Neural crest cell (in vitro differentiated cells): ENCODE results near the gene PCF11. TPM values are rescaled to one million over a fixed set of nuclear protein-coding genes. Genes with fewer than 3 reads are reported as not detected.

Experiments
- DNase-seq: peaks from one replicate; pipeline ENCODE4 v3.0.0; 2021; ENCODE audit warnings: low read depth, mixed read lengths, low spot score
- H3K27ac Mint-ChIP-seq: one replicate; pipeline ENCODE4 v1.8.0; 2021; ENCODE audit warnings: mild to moderate bottlenecking, mixed read lengths; ENCODE audit not compliant: unreplicated experiment
- H3K27me3 Mint-ChIP-seq: 2 replicates; pipeline ENCODE4 v1.8.0; 2021; ENCODE audit warnings: low read depth, mild to moderate bottlenecking, mixed read lengths
- H3K36me3 Mint-ChIP-seq: 2 replicates; pipeline ENCODE4 v1.8.0; 2021; ENCODE audit warnings: low read depth, mild to moderate bottlenecking, mixed read lengths
- H3K4me1 Mint-ChIP-seq: 2 replicates; pipeline ENCODE4 v1.8.0; 2021; ENCODE audit warnings: mixed read lengths
- H3K4me3 Mint-ChIP-seq: one replicate; pipeline ENCODE4 v1.8.0; 2021; ENCODE audit warnings: mild to moderate bottlenecking, mixed read lengths
- H3K9me3 Mint-ChIP-seq: 2 replicates; pipeline ENCODE4 v1.8.0; 2021; ENCODE audit warnings: mixed read lengths
- total RNA-seq: library from RNA; stranded (reverse); gene quantifications from 2 replicates; pipeline ENCODE4 v1.2.1, GENCODE V29; 2021
- TF ChIP-seq, protein P1 (sequence below): fragments of 200-600 bp; sonication (generic); conservative IDR thresholded peaks from 2 replicates; pipeline ENCODE4 v1.5.0; 2021; ENCODE audit warnings: antibody characterized with exemption, mild to moderate bottlenecking

The PCF11 gene
- total RNA-seq, 1 donor from 2014 or later: 67.9 TPM

- peaks cover 6% of the 10 kb centered on the region for H3K36me3 Mint-ChIP-seq
- H3K4me3 Mint-ChIP-seq: peak overlapping the region; percentile 100
- peaks cover 5% of the 10 kb centered on the region for H3K27me3 Mint-ChIP-seq
- TF ChIP-seq, protein P1, sequence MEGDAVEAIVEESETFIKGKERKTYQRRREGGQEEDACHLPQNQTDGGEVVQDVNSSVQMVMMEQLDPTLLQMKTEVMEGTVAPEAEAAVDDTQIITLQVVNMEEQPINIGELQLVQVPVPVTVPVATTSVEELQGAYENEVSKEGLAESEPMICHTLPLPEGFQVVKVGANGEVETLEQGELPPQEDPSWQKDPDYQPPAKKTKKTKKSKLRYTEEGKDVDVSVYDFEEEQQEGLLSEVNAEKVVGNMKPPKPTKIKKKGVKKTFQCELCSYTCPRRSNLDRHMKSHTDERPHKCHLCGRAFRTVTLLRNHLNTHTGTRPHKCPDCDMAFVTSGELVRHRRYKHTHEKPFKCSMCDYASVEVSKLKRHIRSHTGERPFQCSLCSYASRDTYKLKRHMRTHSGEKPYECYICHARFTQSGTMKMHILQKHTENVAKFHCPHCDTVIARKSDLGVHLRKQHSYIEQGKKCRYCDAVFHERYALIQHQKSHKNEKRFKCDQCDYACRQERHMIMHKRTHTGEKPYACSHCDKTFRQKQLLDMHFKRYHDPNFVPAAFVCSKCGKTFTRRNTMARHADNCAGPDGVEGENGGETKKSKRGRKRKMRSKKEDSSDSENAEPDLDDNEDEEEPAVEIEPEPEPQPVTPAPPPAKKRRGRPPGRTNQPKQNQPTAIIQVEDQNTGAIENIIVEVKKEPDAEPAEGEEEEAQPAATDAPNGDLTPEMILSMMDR: no peak
- H3K27ac Mint-ChIP-seq: no peak overlapping the region
- H3K9me3 Mint-ChIP-seq: no peaks in the 10 kb centered on the region
- H3K4me1 Mint-ChIP-seq: peaks cover 35% of the 10 kb centered on the region
- no peak for DNase-seq
These were observed 2.3 kb downstream of the PCF11 start for GRCh38 chr11:83158965-83159901.

GRCh38 chr11:83159902-83160865, 3.3 kb downstream of the PCF11 start:
- H3K27ac Mint-ChIP-seq: no peak overlapping the region
- H3K36me3 Mint-ChIP-seq: peaks cover 10% of the 10 kb centered on the region
- peak overlapping the region; percentile 100 for H3K4me3 Mint-ChIP-seq
- TF ChIP-seq, protein P1: no peak
- no peaks in the 10 kb centered on the region for H3K9me3 Mint-ChIP-seq
- peaks cover 5% of the 10 kb centered on the region for H3K27me3 Mint-ChIP-seq
- peaks cover 35% of the 10 kb centered on the region for H3K4me1 Mint-ChIP-seq
- DNase-seq: no peak

DNA sequence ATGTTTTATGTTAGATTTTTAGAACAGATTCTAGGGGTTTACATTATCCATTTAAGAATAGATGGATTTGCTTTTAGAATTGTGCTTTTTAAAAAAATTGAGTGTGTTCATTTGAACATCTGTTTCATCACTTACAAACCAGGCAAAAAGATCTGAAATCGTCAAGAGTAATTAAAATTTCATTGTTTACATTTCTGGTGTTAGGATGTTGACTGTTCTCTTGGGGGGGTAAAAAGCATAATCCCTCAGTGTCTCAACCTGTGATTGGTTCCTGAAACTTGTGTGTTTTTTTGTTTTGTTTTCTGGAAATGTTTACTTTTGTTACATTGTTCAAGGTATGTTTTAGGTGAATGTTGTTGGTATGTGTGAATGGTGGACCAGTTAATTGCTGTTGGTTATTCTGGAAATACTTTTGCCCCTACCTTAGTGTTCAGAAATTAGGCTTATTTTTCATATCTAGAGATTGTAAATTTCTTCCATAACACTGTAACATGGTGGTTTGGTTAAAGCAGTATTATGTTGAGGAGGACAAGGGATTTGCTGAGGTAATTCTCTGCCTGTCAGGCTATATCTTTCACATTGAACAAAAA, 4.8 kb downstream of the PCF11 start:
- Mint-ChIP-seq H3K4me1 (peaks cover 38% of the 10 kb centered on the region), H3K9me3 (no peaks in the 10 kb centered on the region), H3K27me3 (no peaks in the 10 kb centered on the region), H3K27ac (no peak overlapping the region), H3K4me3 (peak overlapping the region; percentile 51), H3K36me3 (peaks cover 22% of the 10 kb centered on the region)
- no peak for DNase-seq
- TF ChIP-seq, protein P1: no peak

DNA sequence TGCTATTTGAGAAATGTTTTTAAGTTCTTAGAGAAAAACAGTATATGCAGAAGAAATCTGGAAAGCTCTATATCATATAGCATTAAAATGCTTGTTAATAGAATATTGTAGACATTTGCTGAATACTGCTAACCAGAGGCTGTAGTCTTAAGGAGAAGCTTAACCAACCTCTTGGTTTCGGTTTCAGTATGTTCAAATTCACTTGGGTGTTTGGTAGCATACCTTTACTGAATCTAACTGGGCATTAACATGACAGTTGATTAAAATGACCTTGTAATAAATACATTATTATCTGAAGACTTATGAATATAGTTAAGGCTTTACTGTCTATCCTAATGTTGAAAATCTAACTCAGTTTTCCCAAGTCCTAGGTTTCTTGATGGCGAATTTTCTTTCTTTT, 5.4 kb downstream of the PCF11 start:
- Mint-ChIP-seq H3K27me3 (no peaks in the 10 kb centered on the region), H3K4me1 (peaks cover 38% of the 10 kb centered on the region), H3K36me3 (peaks cover 23% of the 10 kb centered on the region), H3K9me3 (no peaks in the 10 kb centered on the region), H3K4me3 (peak overlapping the region; percentile 51), H3K27ac (no peak overlapping the region)
- DNase-seq: no peak
- TF ChIP-seq, protein P1: no peak
